ENCODE results near the gene ZNF787. TPM values are rescaled to one million over a fixed set of nuclear protein-coding genes. Genes with fewer than 3 reads are reported as not detected.

ZNF787 gene
- total RNA-seq, 1 experiment from 2014 or later: 111 TPM

DNA sequence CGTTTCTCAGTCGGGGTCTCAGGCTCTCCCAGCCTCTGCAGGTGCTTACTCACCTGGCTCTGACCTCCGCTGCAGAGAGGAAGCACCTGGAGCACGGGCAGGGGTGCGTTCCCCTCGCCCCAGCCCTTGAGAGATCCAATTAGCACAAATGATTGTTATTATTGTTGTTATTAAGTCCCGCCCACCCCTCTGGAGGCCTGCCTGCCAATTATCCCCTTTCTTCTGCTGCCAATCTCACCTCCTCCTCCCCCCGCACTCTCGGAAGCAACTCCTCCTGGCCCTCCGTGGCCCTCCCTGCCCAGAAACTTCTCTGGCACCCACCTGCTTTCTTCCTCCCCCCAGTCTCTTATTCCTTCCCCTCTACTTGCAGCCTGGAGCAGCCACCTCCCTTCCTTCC, 8.8 kb downstream of the ZNF787 start:
- ATAC-seq (no peak), DNase-seq (no peak)
- ChIA-PET CTCF (no interaction called here), POLR2A (ENCODE audit: unreplicated experiment) (interaction anchor here (0.6 kb wide), 1 partner anchor 8 kb away, joined by 4 read pairs; no protein-coding TSS in a partner anchor)
- no peak overlapping the region for H3K4me2 ChIP-seq (ENCODE audit: low read length)
- H3K27me3 ChIP-seq (ENCODE audit: low read length): no peaks in the 10 kb centered on the region
- H3F3A ChIP-seq (ENCODE audit: low read length, unreplicated experiment): no peaks in the 10 kb centered on the region
- no peaks in the 10 kb centered on the region for H3K9me2 ChIP-seq (replicated peaks; ENCODE audit: low read length)
- H4K20me1 ChIP-seq (ENCODE audit: low read length): peaks cover 71% of the 10 kb centered on the region
- no peak overlapping the region for H3K9ac ChIP-seq (ENCODE audit: low read length)
- no peaks in the 10 kb centered on the region; the same call in 1 of the 2 replicates for H3K36me3 ChIP-seq (ENCODE audit: low read depth, low read length)
- intact Hi-C loops (cut with micrococcal nuclease): no loop called here
- no peak overlapping the region for H2AFZ ChIP-seq (ENCODE audit: low read length)
- TF ChIP-seq EZH2phosphoT487 (IDR thresholded peaks at IDR 0.05; ENCODE audit: borderline replicate concordance, low read length) (no peak), EZH2 (IDR thresholded peaks at IDR 0.05; ENCODE audit: low read length, unreplicated experiment) (no peak)
- TF ChIP-seq, protein P1, sequence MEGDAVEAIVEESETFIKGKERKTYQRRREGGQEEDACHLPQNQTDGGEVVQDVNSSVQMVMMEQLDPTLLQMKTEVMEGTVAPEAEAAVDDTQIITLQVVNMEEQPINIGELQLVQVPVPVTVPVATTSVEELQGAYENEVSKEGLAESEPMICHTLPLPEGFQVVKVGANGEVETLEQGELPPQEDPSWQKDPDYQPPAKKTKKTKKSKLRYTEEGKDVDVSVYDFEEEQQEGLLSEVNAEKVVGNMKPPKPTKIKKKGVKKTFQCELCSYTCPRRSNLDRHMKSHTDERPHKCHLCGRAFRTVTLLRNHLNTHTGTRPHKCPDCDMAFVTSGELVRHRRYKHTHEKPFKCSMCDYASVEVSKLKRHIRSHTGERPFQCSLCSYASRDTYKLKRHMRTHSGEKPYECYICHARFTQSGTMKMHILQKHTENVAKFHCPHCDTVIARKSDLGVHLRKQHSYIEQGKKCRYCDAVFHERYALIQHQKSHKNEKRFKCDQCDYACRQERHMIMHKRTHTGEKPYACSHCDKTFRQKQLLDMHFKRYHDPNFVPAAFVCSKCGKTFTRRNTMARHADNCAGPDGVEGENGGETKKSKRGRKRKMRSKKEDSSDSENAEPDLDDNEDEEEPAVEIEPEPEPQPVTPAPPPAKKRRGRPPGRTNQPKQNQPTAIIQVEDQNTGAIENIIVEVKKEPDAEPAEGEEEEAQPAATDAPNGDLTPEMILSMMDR (conservative IDR thresholded peaks at IDR 0.05; ENCODE audit: low read depth, low read length): no peak
- H3K9me3 ChIP-seq (ENCODE audit: low read length): no peaks in the 10 kb centered on the region
- no TSS peak for BruUV-seq (replicated peaks)
- no peak overlapping the region for H3K4me3 ChIP-seq (ENCODE audit: low read length)
- peaks cover 100% of the 10 kb centered on the region for H3K79me2 ChIP-seq (ENCODE audit: low read length)
- no peaks in the 10 kb centered on the region for H3K4me1 ChIP-seq (ENCODE audit: insufficient read depth, low read length)
- no peak overlapping the region for H3K27ac ChIP-seq (ENCODE audit: low read length)

DNA sequence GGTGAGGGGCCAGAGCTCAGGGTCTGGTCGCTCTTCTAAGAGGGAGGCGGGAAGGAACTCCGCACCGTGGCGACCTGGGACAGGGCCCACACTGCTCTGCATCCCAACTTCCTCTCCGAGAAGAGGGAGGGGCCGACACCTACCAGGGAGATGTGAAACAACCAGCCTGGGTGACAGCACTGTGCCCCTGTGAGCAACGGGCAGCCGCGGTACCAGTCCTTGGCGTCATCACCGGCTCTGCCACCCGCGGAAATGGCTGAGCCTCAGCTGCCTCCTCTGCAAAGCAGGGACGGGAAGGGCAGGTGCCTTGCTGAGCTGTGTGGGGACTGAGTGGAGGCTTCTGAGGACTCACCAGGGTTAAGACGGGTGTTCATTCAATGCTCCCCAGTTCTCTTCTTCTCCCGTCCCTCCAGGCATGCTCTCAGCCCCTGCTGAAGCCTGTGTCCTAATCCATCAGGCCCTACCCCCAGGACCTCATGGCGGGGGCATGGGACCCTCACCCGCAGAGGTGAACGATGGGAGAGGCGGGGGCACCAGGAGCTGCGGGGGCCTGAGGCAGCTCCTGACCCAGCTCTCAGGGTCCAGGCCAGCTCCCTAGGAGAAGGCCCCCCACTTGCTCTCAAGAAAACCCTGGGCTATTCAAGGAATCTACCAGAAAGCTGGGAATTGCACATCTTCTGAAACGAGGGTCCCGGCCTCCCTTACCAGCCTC, 9.3 kb downstream of the ZNF787 start:
- no peak overlapping the region for H3K9ac ChIP-seq (ENCODE audit: low read length)
- no peak; the same call in 1 of the 2 replicates for ATAC-seq
- TF ChIP-seq EZH2 (IDR thresholded peaks at IDR 0.05; ENCODE audit: low read length, unreplicated experiment): no peak
- TF ChIP-seq, protein P1 (conservative IDR thresholded peaks at IDR 0.05; ENCODE audit: low read depth, low read length): no peak
- TF ChIP-seq EZH2phosphoT487 (IDR thresholded peaks at IDR 0.05; ENCODE audit: borderline replicate concordance, low read length): no peak
- BruUV-seq (replicated peaks): no TSS peak
- no peaks in the 10 kb centered on the region for H3K9me2 ChIP-seq (replicated peaks; ENCODE audit: low read length)
- CTCF ChIA-PET: no interaction called here
- H3K27ac ChIP-seq (ENCODE audit: low read length): no peak overlapping the region
- no peaks in the 10 kb centered on the region for H3K9me3 ChIP-seq (ENCODE audit: low read length)
- POLR2A ChIA-PET (ENCODE audit: unreplicated experiment): interaction anchor here (0.6 kb wide), 1 partner anchor 9 kb away, joined by 4 read pairs; no protein-coding TSS in a partner anchor
- peaks cover 3% of the 10 kb centered on the region; the same call in 1 of the 2 replicates for H3K36me3 ChIP-seq (ENCODE audit: low read depth, low read length)
- H4K20me1 ChIP-seq (ENCODE audit: low read length): peaks cover 71% of the 10 kb centered on the region
- H3K79me2 ChIP-seq (ENCODE audit: low read length): peaks cover 100% of the 10 kb centered on the region
- no peaks in the 10 kb centered on the region for H3K4me1 ChIP-seq (ENCODE audit: insufficient read depth, low read length)
- no peaks in the 10 kb centered on the region for H3K27me3 ChIP-seq (ENCODE audit: low read length)
- no peak for DNase-seq
- H2AFZ ChIP-seq (ENCODE audit: low read length): no peak overlapping the region
- no peak overlapping the region for H3K4me3 ChIP-seq (ENCODE audit: low read length)
- H3F3A ChIP-seq (ENCODE audit: low read length, unreplicated experiment): no peaks in the 10 kb centered on the region
- intact Hi-C loops (cut with micrococcal nuclease): no loop called here
- no peak overlapping the region for H3K4me2 ChIP-seq (ENCODE audit: low read length)

Data from PC-3 (cell line).